ENCODE data around the gene CBY3.

- TF ChIP-seq, protein P1, sequence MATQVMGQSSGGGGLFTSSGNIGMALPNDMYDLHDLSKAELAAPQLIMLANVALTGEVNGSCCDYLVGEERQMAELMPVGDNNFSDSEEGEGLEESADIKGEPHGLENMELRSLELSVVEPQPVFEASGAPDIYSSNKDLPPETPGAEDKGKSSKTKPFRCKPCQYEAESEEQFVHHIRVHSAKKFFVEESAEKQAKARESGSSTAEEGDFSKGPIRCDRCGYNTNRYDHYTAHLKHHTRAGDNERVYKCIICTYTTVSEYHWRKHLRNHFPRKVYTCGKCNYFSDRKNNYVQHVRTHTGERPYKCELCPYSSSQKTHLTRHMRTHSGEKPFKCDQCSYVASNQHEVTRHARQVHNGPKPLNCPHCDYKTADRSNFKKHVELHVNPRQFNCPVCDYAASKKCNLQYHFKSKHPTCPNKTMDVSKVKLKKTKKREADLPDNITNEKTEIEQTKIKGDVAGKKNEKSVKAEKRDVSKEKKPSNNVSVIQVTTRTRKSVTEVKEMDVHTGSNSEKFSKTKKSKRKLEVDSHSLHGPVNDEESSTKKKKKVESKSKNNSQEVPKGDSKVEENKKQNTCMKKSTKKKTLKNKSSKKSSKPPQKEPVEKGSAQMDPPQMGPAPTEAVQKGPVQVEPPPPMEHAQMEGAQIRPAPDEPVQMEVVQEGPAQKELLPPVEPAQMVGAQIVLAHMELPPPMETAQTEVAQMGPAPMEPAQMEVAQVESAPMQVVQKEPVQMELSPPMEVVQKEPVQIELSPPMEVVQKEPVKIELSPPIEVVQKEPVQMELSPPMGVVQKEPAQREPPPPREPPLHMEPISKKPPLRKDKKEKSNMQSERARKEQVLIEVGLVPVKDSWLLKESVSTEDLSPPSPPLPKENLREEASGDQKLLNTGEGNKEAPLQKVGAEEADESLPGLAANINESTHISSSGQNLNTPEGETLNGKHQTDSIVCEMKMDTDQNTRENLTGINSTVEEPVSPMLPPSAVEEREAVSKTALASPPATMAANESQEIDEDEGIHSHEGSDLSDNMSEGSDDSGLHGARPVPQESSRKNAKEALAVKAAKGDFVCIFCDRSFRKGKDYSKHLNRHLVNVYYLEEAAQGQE (IDR thresholded peaks at IDR 0.05; ENCODE audit: insufficient replicate concordance, low read depth) = no peak
- TF ChIP-seq CTCF (IDR thresholded peaks at IDR 0.05; ENCODE audit: insufficient read depth, low read length) = peak; percentile 99
- no peak for TF ChIP-seq POLR2AphosphoS5 (IDR thresholded peaks at IDR 0.05; ENCODE audit: low read depth)
- no peak for TF ChIP-seq SPI1 (IDR thresholded peaks at IDR 0.05; ENCODE audit: borderline replicate concordance, low read depth)
Observed at GRCh38 chr5:179668391-179668790, 12.4 kb downstream of the CBY3 start.

Measured in HL-60 (cell line).